GM13977 (cell line): ENCODE data around the gene ZBTB1.
A peak's percentile ranks its signal among the peaks of the same experiment; 100 is the strongest.

Source experiments
- DNase-seq: peaks from one replicate; pipeline ENCODE4 v3.0.0; 2012; ENCODE audit warnings: low spot score
- in situ Hi-C: fragments of 300-500 bp; cut with MboI; formaldehyde crosslinking; loops from one replicate; pipeline ENCODE4 v1.12.0; 2022; ENCODE audit warnings: low sequenced_read_pairs, low pct_unique_long_range_greater_than_20kb, mixed read lengths, inconsistent platforms; ENCODE audit not compliant: unreplicated experiment
- TF ChIP-seq, protein P1 (sequence below): IDR thresholded peaks from 2 replicates; pipeline ENCODE4 v1.5.1; 2012; ENCODE audit warnings: mild to moderate bottlenecking, control low read depth; ENCODE audit not compliant: insufficient read depth; ENCODE audit errors: extremely low read depth, missing control alignments

Gene ZBTB1

DNA sequence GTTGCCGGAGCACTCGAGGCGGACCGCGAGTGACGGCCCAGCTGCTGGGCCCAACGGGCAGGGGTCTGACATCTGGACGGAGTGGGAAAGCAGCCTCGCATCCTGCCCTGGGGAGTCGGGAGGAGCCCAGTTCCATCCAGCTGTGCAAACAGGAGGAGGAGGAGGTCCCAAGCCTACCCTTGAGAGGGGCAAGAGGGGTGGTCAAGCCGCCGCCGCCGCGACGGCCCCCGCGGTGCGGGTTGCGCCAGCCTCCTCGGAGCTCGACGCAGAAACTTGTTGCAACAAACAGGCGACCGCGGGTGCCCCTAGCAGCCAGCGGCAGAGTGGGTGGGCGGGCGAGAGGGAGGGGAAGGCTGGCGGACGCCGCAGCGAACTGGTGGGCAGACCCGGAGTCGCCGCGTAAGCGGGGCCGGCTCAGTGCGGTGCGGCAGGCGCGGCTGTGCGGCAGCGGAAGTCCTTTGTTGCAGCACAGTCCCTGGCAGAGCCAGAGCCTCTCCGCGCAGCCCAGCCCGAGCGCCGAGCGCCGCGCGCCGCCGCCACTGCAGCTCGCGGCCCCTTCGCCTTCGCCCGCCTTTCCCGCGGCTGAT is at the start of gene ZBTB1:
ZBTB1 (plus strand) TSS at position 461 of the 587 bp plus-strand sequence. CDS start 16,735 bp downstream, outside the sequence.
- peak; percentile 78 for DNase-seq
- in situ Hi-C loops, result no loop called here
- TF ChIP-seq, protein P1, sequence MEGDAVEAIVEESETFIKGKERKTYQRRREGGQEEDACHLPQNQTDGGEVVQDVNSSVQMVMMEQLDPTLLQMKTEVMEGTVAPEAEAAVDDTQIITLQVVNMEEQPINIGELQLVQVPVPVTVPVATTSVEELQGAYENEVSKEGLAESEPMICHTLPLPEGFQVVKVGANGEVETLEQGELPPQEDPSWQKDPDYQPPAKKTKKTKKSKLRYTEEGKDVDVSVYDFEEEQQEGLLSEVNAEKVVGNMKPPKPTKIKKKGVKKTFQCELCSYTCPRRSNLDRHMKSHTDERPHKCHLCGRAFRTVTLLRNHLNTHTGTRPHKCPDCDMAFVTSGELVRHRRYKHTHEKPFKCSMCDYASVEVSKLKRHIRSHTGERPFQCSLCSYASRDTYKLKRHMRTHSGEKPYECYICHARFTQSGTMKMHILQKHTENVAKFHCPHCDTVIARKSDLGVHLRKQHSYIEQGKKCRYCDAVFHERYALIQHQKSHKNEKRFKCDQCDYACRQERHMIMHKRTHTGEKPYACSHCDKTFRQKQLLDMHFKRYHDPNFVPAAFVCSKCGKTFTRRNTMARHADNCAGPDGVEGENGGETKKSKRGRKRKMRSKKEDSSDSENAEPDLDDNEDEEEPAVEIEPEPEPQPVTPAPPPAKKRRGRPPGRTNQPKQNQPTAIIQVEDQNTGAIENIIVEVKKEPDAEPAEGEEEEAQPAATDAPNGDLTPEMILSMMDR, result no peak

GRCh38 chr14:64459405-64460136 is 45.0 kb upstream of the ZBTB1 start:
- DNase-seq, result no peak
- TF ChIP-seq, protein P1, result no peak
- in situ Hi-C loops, result no loop called here

GRCh38 chr14:64461221-64461620 is 43.3 kb upstream of the ZBTB1 start:
- TF ChIP-seq, protein P1, result no peak
- in situ Hi-C loops, result no loop called here

DNA sequence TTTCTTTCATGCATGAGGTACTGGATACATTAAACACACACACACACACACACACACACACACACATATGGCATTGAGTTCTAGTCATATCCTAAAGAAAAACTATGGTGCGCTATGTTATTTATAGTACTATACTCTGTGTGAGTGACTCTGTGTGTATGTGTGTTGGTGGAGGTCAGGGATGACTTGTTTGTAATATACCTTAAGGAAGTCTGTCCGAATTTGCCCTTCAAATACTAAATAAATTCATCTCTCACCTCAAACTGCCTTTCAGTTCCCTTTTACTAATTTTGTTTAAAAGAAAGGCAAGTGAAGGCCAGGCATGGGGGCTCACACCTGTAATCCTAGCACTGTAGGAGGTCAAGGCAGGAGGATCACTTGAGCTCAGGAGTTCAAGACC is 41.4 kb upstream of the ZBTB1 start:
- peak; percentile 39 for DNase-seq
- TF ChIP-seq, protein P1, result no peak
- in situ Hi-C loops, result no loop called here

More at GRCh38 chr14:64461221-64461620, 43.3 kb upstream of the ZBTB1 start:
- DNase-seq, result no peak

GRCh38 chr14:64463873-64464272 is 40.7 kb upstream of the ZBTB1 start:
- TF ChIP-seq, protein P1, result no peak
- DNase-seq, result no peak
- in situ Hi-C loops, result no loop called here

- in situ Hi-C loops, result no loop called here
- TF ChIP-seq, protein P1, result no peak
- no peak for DNase-seq
These were observed 39.9 kb upstream of the ZBTB1 start for GRCh38 chr14:64464651-64465050.
